Prostate gland (tissue), 2 donors: ENCODE measurements around the gene C1orf167.

ENCODE experiments used
- CTCF ChIP-seq, 4 experiments: fragments of 200-600 bp in 2 of 4; fragments of 450-650 bp in 2 of 4; sonication (generic) in 2 of 4; IDR thresholded peaks; 1 replicate in 3 of 4; 2 replicates in 1 of 4; pipeline ENCODE4 v1.5.1; 2016 to 2019; ENCODE audit warnings: antibody characterized with exemption in 4 of 4, mild to moderate bottlenecking in 2 of 4, moderate library complexity in 2 of 4
- POLR2A ChIP-seq: fragments of 450-650 bp; IDR thresholded peaks from one replicate; pipeline ENCODE4 v1.6.1; 2016; ENCODE audit warnings: antibody characterized with exemption, mild to moderate bottlenecking
- POLR2AphosphoS5 ChIP-seq: sonication (generic); formaldehyde crosslinking; IDR thresholded peaks from one replicate; pipeline ENCODE4 v1.6.1; 2017; ENCODE audit warnings: antibody characterized with exemption

GRCh38 chr1:11794446-11795237, 32.6 kb downstream of the C1orf167 start:
- TF ChIP-seq CTCF (IDR thresholded peaks at IDR 0.05) (no peak), POLR2AphosphoS5 (no peak), POLR2A (no peak)
